GM12875 (cell line): ENCODE results near the gene OR10H2.

ENCODE experiments used
- H3K4me3 ChIP-seq: one replicate; pipeline ENCODE4 v1.5.1; 2011; ENCODE audit warnings: low read depth, low read length, control low read depth
- TF ChIP-seq, protein P1 (sequence below): IDR thresholded peaks from 2 replicates; pipeline ENCODE4 v1.5.1; 2011; ENCODE audit warnings: low read depth, mild to moderate bottlenecking, control low read depth, inconsistent platforms, low read length, moderate library complexity, borderline replicate concordance; ENCODE audit not compliant: insufficient read depth

The OR10H2 gene

GRCh38 chr19:15701757-15702533 is 25.9 kb upstream of the OR10H2 start:
- no peak overlapping the region for H3K4me3 ChIP-seq
- TF ChIP-seq, protein P1, sequence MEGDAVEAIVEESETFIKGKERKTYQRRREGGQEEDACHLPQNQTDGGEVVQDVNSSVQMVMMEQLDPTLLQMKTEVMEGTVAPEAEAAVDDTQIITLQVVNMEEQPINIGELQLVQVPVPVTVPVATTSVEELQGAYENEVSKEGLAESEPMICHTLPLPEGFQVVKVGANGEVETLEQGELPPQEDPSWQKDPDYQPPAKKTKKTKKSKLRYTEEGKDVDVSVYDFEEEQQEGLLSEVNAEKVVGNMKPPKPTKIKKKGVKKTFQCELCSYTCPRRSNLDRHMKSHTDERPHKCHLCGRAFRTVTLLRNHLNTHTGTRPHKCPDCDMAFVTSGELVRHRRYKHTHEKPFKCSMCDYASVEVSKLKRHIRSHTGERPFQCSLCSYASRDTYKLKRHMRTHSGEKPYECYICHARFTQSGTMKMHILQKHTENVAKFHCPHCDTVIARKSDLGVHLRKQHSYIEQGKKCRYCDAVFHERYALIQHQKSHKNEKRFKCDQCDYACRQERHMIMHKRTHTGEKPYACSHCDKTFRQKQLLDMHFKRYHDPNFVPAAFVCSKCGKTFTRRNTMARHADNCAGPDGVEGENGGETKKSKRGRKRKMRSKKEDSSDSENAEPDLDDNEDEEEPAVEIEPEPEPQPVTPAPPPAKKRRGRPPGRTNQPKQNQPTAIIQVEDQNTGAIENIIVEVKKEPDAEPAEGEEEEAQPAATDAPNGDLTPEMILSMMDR, result no peak

DNA sequence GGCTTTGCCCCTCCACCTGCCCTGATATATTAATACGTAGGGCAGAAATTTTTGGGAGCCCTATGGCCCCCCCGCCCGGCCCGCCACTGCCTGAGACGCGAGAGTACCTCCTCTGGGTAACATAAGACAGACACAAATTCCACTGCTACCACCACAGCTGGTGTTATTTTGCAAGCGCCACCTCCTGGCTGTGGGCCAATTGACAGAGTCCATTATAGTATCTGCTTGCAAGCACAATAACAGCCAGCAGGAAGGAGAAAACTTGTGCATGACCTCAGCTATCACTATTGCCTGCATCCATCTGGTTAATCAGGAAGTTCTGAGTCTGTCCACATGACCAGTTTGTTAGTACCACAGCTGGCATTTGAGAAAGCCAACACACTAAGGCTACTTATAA is 25.3 kb upstream of the OR10H2 start:
- TF ChIP-seq, protein P1, result no peak
- no peak overlapping the region for H3K4me3 ChIP-seq

DNA sequence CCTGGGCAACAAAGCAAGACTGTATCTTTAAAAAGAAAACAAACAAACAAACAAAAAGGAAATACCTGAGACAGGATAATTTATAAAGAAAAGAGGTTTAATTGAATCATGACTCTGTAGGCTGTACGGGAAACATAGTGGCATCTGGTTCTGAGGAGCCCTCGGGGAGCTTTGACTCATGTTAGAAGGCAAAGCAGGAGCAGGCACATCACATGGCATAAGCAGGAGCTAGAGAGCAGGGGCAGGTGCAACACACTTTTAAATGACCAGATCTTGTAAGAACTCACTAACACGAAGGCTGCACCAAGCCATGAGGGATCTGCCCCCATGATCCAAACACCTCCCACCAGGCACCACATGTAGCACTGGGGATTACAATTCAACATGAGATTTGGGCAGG is 13.2 kb upstream of the OR10H2 start:
- no peak overlapping the region for H3K4me3 ChIP-seq
- TF ChIP-seq, protein P1, result no peak

GRCh38 chr19:15715642-15716041 is 12.2 kb upstream of the OR10H2 start:
- TF ChIP-seq, protein P1, result no peak

GRCh38 chr19:15717809-15718208 is 10.0 kb upstream of the OR10H2 start:
- TF ChIP-seq, protein P1, result no peak
- no peak overlapping the region for H3K4me3 ChIP-seq

More at GRCh38 chr19:15715642-15716041, 12.2 kb upstream of the OR10H2 start:
- H3K4me3 ChIP-seq, result no peak overlapping the region

- TF ChIP-seq, protein P1, result no peak
Measured at GRCh38 chr19:15721268-15721667, 6.6 kb upstream of the OR10H2 start.

DNA sequence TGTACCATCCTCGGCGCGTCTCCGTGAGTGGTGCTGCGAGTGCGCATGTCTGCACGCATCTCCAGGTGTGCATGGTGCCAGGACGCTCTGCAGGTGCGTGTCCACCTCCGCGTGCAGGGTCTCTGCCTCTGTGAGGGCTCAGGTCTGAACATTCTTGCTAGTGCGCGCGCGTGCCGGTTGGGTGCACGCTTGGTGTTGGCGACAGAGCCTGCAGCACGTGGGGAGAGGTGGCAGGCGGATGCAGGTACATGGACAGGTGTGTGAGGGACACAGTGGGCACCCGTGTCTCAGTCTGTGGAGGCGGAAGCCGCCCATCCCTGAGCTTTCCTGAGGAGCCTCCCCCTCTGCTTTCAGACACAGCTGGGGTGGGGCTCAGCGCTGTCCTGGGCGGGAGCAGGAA is 4.9 kb upstream of the OR10H2 start:
- TF ChIP-seq, protein P1, result no peak
- H3K4me3 ChIP-seq, result no peak overlapping the region

More at GRCh38 chr19:15721268-15721667, 6.6 kb upstream of the OR10H2 start:
- H3K4me3 ChIP-seq, result no peak overlapping the region
